K562 (cell line): ENCODE data around the gene CSTPP1.

ENCODE experiments used
- CC2D1A ChIP-seq: fragments of 450-650 bp; IDR thresholded peaks from 2 replicates; pipeline ENCODE4 v1.6.1; 2017; ENCODE audit warnings: mild to moderate bottlenecking
- ESRRA ChIP-seq: fragments of 450-650 bp; IDR thresholded peaks from 2 replicates; pipeline ENCODE4 v1.6.1; 2014; ENCODE audit warnings: low read depth, mild to moderate bottlenecking, moderate library complexity, borderline replicate concordance
- HNRNPH1 ChIP-seq: fragments of 200-400 bp; formaldehyde crosslinking; optimal IDR thresholded peaks from 2 replicates; pipeline ENCODE3; 2017; ENCODE audit warnings: low read depth, mild to moderate bottlenecking, low read length, moderate library complexity
- NFATC3 ChIP-seq: fragments of 450-650 bp; IDR thresholded peaks from 2 replicates; pipeline ENCODE4 v1.6.1; 2017; ENCODE audit warnings: mild to moderate bottlenecking
- POLR2A ChIP-seq: fragments of 450-650 bp; conservative IDR thresholded peaks from 2 replicates; pipeline ENCODE4 v1.6.1; 2016
- RAD51 ChIP-seq: fragments of 450-650 bp; IDR thresholded peaks from 2 replicates; pipeline ENCODE4 v1.7.1; 2016; ENCODE audit warnings: low read depth, mild to moderate bottlenecking, borderline replicate concordance
- RBM22 ChIP-seq: fragments of 200-400 bp; formaldehyde crosslinking; IDR thresholded peaks from 2 replicates; pipeline ENCODE4 v1.6.1; 2018; ENCODE audit warnings: low read length, low read depth; ENCODE audit not compliant: poor library complexity, severe bottlenecking
- TAF1 ChIP-seq: IDR thresholded peaks from 2 replicates; pipeline ENCODE4 v1.6.1; 2011; ENCODE audit warnings: mild to moderate bottlenecking, low read length, moderate library complexity; ENCODE audit not compliant: insufficient read depth, control insufficient read depth, severe bottlenecking; ENCODE audit errors: extremely low read depth
- TF ChIP-seq, protein P1 (sequence below), 3 experiments: IDR thresholded peaks in 2 of 3; conservative IDR thresholded peaks in 1 of 3; 2 replicates each; pipeline ENCODE4 v1.5.1; 2011 to 2012; ENCODE audit warnings: low read length in 3 of 3, mild to moderate bottlenecking in 3 of 3, control low read depth in 2 of 3, improper control_type of control experiment in 1 of 3, inconsistent platforms in 1 of 3, low read depth in 1 of 3, mixed read lengths in 1 of 3, moderate library complexity in 1 of 3; ENCODE audit not compliant: insufficient read depth in 2 of 3
- TF ChIP-seq, protein P2 (sequence below): fragments of 250-450 bp; sonication (Bioruptor Pico); IDR thresholded peaks from 2 replicates; pipeline ENCODE4 v1.5.0; 2020; ENCODE audit warnings: mild to moderate bottlenecking
- TF ChIP-seq, protein P3 (sequence below): fragments of 200-800 bp; sonication (Bioruptor generic); IDR thresholded peaks from 2 replicates; pipeline ENCODE4 v1.6.1; 2017; ENCODE audit warnings: missing genetic modification characterization, missing compliant biosample characterization

DNA sequence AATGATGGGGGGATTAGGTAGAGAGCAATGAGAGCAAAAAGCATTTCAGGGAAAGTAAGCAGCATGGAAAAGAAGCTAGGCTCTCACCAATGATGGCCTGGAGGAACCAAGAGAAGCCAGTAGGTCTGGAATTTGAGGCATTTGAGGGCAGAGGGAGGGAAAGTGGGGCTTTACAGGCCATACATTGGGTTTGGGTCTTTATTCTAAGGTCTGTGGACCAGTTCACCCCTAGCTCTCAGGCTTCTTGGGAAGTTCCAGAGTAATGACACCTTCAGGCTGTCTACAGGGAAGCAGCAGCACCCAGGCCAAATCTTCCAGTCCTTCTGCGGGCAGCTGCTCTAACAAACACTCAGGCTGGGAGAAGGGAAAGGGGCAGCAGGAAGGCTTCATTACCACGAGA is 210.7 kb downstream of the CSTPP1 start:
- TF ChIP-seq, protein P1, sequence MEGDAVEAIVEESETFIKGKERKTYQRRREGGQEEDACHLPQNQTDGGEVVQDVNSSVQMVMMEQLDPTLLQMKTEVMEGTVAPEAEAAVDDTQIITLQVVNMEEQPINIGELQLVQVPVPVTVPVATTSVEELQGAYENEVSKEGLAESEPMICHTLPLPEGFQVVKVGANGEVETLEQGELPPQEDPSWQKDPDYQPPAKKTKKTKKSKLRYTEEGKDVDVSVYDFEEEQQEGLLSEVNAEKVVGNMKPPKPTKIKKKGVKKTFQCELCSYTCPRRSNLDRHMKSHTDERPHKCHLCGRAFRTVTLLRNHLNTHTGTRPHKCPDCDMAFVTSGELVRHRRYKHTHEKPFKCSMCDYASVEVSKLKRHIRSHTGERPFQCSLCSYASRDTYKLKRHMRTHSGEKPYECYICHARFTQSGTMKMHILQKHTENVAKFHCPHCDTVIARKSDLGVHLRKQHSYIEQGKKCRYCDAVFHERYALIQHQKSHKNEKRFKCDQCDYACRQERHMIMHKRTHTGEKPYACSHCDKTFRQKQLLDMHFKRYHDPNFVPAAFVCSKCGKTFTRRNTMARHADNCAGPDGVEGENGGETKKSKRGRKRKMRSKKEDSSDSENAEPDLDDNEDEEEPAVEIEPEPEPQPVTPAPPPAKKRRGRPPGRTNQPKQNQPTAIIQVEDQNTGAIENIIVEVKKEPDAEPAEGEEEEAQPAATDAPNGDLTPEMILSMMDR (IDR thresholded peaks at IDR 0.05 in 2 of 3, conservative IDR thresholded peaks at IDR 0.05 in 1 of 3; ENCODE audit: insufficient read depth in 2 of 3, low read depth in 1 of 3, low read length in 3 of 3): no peak
- TF ChIP-seq POLR2A (no peak), RBM22 (no peak), NFATC3 (no peak), HNRNPH1 (no peak), CC2D1A (no peak), RAD51 (no peak), ESRRA (no peak), TAF1 (no peak)
- TF ChIP-seq, protein P2, sequence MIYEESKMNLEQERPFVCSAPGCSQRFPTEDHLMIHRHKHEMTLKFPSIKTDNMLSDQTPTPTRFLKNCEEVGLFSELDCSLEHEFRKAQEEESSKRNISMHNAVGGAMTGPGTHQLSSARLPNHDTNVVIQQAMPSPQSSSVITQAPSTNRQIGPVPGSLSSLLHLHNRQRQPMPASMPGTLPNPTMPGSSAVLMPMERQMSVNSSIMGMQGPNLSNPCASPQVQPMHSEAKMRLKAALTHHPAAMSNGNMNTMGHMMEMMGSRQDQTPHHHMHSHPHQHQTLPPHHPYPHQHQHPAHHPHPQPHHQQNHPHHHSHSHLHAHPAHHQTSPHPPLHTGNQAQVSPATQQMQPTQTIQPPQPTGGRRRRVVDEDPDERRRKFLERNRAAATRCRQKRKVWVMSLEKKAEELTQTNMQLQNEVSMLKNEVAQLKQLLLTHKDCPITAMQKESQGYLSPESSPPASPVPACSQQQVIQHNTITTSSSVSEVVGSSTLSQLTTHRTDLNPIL (CRISPR knock-in tag): no peak
- TF ChIP-seq, protein P3, sequence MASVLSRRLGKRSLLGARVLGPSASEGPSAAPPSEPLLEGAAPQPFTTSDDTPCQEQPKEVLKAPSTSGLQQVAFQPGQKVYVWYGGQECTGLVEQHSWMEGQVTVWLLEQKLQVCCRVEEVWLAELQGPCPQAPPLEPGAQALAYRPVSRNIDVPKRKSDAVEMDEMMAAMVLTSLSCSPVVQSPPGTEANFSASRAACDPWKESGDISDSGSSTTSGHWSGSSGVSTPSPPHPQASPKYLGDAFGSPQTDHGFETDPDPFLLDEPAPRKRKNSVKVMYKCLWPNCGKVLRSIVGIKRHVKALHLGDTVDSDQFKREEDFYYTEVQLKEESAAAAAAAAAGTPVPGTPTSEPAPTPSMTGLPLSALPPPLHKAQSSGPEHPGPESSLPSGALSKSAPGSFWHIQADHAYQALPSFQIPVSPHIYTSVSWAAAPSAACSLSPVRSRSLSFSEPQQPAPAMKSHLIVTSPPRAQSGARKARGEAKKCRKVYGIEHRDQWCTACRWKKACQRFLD (CRISPR knock-in tag): no peak
